ENCODE data around the gene ANK2. TPM values are rescaled to one million over a fixed set of nuclear protein-coding genes. Genes with fewer than 3 reads are reported as not detected.

ANK2 gene
- total RNA-seq, 1 donor, result 79.6 TPM

GRCh38 chr4:113248320-113248719 is 198.9 kb downstream of the ANK2 start:
- TF ChIP-seq, protein P1, sequence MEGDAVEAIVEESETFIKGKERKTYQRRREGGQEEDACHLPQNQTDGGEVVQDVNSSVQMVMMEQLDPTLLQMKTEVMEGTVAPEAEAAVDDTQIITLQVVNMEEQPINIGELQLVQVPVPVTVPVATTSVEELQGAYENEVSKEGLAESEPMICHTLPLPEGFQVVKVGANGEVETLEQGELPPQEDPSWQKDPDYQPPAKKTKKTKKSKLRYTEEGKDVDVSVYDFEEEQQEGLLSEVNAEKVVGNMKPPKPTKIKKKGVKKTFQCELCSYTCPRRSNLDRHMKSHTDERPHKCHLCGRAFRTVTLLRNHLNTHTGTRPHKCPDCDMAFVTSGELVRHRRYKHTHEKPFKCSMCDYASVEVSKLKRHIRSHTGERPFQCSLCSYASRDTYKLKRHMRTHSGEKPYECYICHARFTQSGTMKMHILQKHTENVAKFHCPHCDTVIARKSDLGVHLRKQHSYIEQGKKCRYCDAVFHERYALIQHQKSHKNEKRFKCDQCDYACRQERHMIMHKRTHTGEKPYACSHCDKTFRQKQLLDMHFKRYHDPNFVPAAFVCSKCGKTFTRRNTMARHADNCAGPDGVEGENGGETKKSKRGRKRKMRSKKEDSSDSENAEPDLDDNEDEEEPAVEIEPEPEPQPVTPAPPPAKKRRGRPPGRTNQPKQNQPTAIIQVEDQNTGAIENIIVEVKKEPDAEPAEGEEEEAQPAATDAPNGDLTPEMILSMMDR (IDR thresholded peaks at IDR 0.05; ENCODE audit: extremely low read depth, low read depth, low read length), result peak; percentile 33
- H3K36me3 ChIP-seq (ENCODE audit: insufficient read depth, low read length), result no peaks in the 10 kb centered on the region

DNA sequence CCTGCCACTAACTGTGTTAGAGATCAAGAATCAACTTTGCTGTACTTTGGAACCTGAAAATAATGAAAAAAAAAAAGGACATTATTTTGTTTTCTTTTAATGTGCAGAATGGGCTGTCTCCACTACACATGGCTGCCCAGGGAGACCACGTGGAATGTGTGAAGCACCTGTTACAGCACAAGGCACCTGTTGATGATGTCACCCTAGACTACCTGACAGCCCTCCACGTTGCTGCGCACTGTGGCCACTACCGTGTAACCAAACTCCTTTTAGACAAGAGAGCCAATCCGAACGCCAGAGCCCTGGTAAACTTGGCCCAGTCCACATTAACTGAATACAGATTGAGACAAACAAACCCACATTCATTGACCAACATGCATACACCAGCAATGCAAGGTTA is 206.2 kb downstream of the ANK2 start:
- no peaks in the 10 kb centered on the region for H4K20me1 ChIP-seq (ENCODE audit: insufficient read depth, low read length)
- no peaks in the 10 kb centered on the region for H3K36me3 ChIP-seq (ENCODE audit: insufficient read depth, low read length)
- H2AFZ ChIP-seq (ENCODE audit: low read length), result no peak overlapping the region
- no peak overlapping the region for H3K4me3 ChIP-seq (ENCODE audit: insufficient read depth, low read length)
- TF ChIP-seq, protein P1 (IDR thresholded peaks at IDR 0.05; ENCODE audit: extremely low read depth, low read depth, low read length), result no peak
- no peaks in the 10 kb centered on the region for H3K4me1 ChIP-seq (ENCODE audit: insufficient read depth, low read length)
- H3K27me3 ChIP-seq (ENCODE audit: insufficient read depth, low read length), result no peaks in the 10 kb centered on the region
- H3K79me2 ChIP-seq (ENCODE audit: insufficient read depth, low read length), result no peaks in the 10 kb centered on the region
- no peak overlapping the region for H3K27ac ChIP-seq (ENCODE audit: low read depth, low read length)
- no peaks in the 10 kb centered on the region for H3K9me3 ChIP-seq (ENCODE audit: low read depth, low read length)
- H3K4me2 ChIP-seq (ENCODE audit: insufficient read depth, low read length), result no peak overlapping the region
- DNase-seq (ENCODE audit: insufficient read length, low spot score, missing footprints), result no peak

More at GRCh38 chr4:113248320-113248719, 198.9 kb downstream of the ANK2 start:
- no peaks in the 10 kb centered on the region for H3K4me1 ChIP-seq (ENCODE audit: insufficient read depth, low read length)
- H3K9me3 ChIP-seq (ENCODE audit: low read depth, low read length), result no peaks in the 10 kb centered on the region
- DNase-seq (ENCODE audit: insufficient read length, low spot score, missing footprints), result no peak
- H3K27ac ChIP-seq (ENCODE audit: low read depth, low read length), result no peak overlapping the region
- H3K4me2 ChIP-seq (ENCODE audit: insufficient read depth, low read length), result no peak overlapping the region
- H3K79me2 ChIP-seq (ENCODE audit: insufficient read depth, low read length), result no peaks in the 10 kb centered on the region
- H3K27me3 ChIP-seq (ENCODE audit: insufficient read depth, low read length), result no peaks in the 10 kb centered on the region
- H4K20me1 ChIP-seq (ENCODE audit: insufficient read depth, low read length), result no peaks in the 10 kb centered on the region
- H3K4me3 ChIP-seq (ENCODE audit: insufficient read depth, low read length), result no peak overlapping the region
- H2AFZ ChIP-seq (ENCODE audit: low read length), result no peak overlapping the region

- Histone ChIP-seq H3K36me3 (ENCODE audit: insufficient read depth, low read length) (no peaks in the 10 kb centered on the region), H3K4me2 (ENCODE audit: insufficient read depth, low read length) (no peak overlapping the region), H3K9me3 (ENCODE audit: low read depth, low read length) (no peaks in the 10 kb centered on the region), H3K4me1 (ENCODE audit: insufficient read depth, low read length) (no peaks in the 10 kb centered on the region), H2AFZ (ENCODE audit: low read length) (no peak overlapping the region), H3K27me3 (ENCODE audit: insufficient read depth, low read length) (no peaks in the 10 kb centered on the region), H4K20me1 (ENCODE audit: insufficient read depth, low read length) (no peaks in the 10 kb centered on the region), H3K27ac (ENCODE audit: low read depth, low read length) (no peak overlapping the region), H3K4me3 (ENCODE audit: insufficient read depth, low read length) (no peak overlapping the region), H3K79me2 (ENCODE audit: insufficient read depth, low read length) (no peaks in the 10 kb centered on the region)
- TF ChIP-seq, protein P1 (IDR thresholded peaks at IDR 0.05; ENCODE audit: extremely low read depth, low read depth, low read length), result no peak
- no peak for DNase-seq (ENCODE audit: insufficient read length, low spot score, missing footprints)
These were observed 207.5 kb downstream of the ANK2 start for GRCh38 chr4:113256946-113257345.

DNA sequence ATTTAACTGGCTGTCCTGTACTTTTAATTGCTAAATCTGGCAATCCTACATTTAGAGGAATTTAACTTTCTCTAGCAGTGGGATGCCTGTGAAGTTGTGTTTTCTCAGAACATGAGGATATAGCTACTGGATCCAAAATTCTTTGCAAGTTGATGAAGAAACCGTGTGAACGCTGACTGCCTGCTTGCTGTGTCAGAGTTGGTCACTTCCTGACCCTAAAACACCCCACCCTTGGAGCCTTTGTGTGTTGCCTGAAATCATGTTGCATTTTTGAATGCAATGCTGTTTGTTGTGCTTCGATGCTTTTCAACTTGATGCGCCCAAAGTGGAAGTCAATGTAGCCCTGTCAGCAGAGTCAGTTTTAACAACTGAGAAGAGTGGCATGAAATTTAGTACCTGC is 211.2 kb downstream of the ANK2 start:
- Histone ChIP-seq H3K27ac (ENCODE audit: low read depth, low read length) (no peak overlapping the region), H3K4me3 (ENCODE audit: insufficient read depth, low read length) (no peak overlapping the region), H4K20me1 (ENCODE audit: insufficient read depth, low read length) (no peaks in the 10 kb centered on the region), H3K36me3 (ENCODE audit: insufficient read depth, low read length) (no peaks in the 10 kb centered on the region), H3K27me3 (ENCODE audit: insufficient read depth, low read length) (no peaks in the 10 kb centered on the region), H3K9me3 (ENCODE audit: low read depth, low read length) (no peaks in the 10 kb centered on the region), H3K4me2 (ENCODE audit: insufficient read depth, low read length) (no peak overlapping the region), H2AFZ (ENCODE audit: low read length) (no peak overlapping the region), H3K79me2 (ENCODE audit: insufficient read depth, low read length) (no peaks in the 10 kb centered on the region), H3K4me1 (ENCODE audit: insufficient read depth, low read length) (no peaks in the 10 kb centered on the region)
- no peak for DNase-seq (ENCODE audit: insufficient read length, low spot score, missing footprints)
- TF ChIP-seq, protein P1 (IDR thresholded peaks at IDR 0.05; ENCODE audit: extremely low read depth, low read depth, low read length), result no peak
